Middle frontal gyrus (tissue), 1 donor: ENCODE measurements around the gene ADARB2.

Source experiments
- DNase-seq: peaks from one replicate; pipeline ENCODE4 v3.0.0-alpha.2; 2015; ENCODE audit warnings: low spot score; ENCODE audit errors: extremely low spot score

Gene ADARB2

DNA sequence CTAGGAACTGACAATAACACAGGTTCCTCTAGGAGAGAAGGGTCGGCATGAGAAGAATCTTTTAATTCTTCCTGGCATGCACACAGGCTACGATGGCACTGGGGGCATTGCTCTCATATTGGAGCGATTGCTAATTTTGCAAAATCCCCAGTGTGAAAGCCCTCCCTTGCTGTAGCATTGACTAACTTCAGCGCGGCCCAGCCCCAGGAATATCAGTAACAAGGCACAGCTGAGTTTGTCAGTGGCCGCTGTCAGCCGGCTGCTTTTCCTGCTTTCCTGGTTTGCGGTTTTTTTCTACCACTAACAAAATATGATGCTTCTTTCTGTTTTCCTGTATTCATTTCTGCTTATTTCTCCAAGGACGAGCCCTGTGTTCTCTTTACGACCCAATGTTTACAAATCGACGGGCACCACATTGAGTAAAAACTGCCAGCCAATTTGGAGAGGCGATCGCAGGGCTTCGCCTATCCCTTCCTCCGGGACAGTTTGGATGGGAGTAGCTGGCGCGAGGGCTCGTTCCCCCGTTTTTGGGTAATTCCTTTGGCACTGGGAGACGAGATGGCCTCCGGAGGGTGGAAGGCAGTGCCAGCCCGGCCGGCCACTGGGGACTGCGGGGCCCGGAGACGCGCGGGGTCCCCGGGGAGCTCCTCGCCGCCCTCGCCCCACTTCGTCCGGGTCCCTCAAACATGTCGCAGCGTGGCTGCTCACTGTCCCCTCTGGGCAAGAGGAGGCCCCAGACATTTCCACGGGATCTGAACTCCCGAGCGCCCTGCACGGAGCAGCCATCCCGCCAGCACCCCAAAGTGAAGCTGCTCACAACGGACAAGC, 967 bp downstream of the ADARB2 start:
- no peak for DNase-seq

DNA sequence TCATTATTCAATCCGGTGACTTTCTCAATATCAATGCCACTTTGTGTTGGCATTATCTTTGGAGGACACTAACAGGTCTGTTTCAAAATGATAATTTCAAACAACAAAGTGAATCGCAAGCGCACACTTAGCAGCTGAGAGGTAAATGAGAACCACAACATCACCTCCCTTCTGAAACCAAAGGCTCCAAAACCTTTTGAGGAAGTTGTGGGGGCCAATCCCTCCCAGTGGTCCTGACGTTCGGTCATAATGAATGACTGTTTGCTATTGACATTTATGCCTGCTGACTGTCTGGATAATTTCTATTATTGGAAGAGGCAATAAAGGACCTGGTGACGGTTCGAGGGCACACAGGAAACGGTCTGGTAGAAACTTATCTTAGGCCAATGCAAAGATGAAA, 1.8 kb downstream of the ADARB2 start:
- no peak for DNase-seq

DNA sequence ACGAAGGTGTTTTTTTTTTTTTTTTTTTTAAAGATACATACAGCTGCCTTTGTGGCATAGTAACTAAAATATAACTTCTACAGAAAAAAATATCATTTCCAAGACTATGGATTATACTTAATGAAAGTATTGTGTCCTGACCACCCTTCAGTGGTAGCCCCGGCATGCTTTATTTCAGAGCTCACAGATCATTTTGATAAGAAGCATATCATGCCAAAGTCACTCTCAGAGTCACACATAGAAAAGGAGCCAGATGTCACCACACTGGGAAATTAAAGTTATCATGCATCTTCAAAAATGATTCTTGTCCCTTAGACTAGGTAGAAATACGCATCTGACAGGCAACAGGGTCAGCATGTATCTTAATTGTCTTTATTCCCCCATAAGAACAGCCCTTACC, 3.0 kb downstream of the ADARB2 start:
- no peak for DNase-seq

DNA sequence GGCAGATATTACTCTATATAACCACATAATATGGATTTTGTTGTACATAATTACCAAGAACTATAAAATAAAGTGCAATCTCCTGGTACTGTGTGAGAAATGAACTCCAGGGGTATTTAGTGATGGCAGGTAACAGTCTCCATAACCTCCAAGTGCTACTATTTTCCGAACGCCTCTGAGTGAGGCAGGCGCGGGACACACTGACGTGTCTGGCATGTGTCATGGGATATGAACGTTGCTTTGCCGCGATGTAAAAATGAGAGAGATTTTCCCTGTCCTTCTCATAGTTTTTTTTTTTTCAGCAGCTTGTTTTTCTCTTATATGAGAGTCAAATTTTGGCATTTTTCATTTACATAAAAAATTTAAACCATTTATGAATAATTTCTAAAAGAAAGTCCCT, 3.6 kb downstream of the ADARB2 start:
- no peak for DNase-seq

DNA sequence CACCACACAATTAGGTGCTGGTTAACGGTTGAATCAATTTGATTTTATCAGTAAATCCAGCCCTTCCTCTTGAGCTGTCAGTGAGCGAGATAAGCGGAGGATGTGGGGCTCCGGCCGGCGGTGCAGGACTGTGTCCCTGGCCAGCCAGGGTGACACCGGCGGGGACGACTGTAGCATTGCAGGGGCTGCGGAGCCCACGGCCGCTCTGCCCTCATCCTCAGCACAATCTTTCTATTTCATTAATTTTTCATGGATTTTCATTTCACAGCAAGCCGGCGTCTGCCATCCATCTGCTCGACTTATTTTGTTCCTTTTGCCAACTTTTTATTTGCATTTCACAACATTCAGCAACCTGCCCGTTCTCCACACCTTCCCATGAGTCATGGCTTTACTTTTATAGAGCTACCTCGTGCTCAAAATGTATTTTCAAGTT, 4.7 kb downstream of the ADARB2 start:
- DNase-seq = no peak

DNA sequence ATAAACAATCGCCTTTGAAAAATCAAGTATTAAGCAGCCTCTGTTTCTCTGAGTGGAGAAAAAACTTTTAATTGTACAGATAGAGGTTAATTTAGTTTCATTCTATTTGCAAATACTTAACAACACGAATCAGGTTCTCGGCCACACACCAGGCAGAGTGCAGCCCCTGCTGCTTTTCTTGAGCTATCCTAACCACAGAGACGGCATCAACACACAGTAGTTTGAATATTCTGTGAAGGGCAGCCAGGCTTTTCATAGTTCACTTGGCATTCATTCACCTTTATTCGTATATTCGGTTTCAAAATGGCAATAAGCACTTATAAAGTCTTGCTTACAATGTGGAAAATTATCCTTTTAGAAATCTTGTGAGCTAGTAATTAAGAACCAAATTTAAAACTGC, 5.7 kb downstream of the ADARB2 start:
- no peak for DNase-seq

DNA sequence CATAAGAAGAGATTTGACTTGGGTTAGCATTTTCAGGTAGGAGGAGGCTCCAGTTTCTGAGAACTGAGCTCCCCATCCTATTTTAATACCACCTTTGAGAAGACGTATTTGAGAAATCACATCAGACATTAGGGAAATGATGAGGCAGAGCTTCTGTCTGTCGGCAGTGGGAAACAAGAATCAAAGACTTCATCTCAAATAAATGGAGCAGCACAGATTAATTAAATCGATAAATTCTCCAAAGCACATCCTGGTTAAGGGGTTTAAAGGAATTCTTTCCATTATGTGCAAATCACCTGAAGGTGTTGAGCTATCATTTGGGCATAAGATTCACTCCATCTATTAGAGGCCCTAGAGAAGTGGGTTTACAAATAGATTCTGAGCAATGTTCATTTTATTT, 7.6 kb downstream of the ADARB2 start:
- no peak for DNase-seq

DNA sequence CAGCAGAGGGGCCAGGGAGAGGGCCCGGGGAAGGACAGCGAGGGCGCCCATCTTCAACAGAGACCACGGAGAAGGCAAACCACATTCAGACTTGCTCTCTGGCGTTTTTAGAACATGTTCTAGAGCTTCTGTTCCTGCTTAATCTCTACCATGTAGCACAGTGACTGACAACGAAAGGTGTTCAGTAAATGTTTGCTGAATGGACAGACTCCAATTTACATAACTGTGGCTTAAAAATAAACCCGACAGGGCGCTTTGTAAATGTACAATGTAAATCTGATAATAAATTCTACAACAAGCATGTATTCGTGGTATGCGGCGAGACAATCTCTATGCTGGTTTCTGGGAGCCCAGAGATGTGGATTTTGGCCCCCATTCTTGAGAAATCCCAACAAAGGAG, 10.5 kb downstream of the ADARB2 start:
- DNase-seq = no peak

DNA sequence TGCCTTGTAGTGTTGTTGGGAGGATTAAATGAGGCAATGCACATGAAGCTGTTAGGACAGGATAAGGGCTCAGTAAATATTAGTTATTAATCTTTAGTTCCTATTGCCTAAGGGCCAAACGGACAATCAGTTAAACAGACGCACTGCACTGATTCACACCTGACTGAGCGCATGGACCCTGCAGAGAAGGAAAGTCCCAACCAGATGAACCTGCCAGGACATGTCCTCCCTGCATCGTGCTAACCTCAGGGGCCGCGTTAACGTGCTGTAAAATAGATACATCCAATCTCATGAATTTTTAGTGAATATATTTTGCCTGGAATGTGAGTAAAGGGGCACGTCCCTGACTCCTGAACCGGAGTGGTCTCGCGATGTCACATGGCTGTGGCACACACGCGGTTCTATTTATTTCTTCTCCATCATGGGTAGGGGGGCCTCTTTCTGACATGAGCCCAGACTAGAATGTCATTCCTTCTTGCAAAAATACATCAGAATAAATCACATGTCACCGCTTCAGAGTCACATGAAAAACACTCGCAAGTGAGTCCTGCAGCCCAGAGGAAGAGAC, 12.3 kb downstream of the ADARB2 start:
- DNase-seq = no peak

DNA sequence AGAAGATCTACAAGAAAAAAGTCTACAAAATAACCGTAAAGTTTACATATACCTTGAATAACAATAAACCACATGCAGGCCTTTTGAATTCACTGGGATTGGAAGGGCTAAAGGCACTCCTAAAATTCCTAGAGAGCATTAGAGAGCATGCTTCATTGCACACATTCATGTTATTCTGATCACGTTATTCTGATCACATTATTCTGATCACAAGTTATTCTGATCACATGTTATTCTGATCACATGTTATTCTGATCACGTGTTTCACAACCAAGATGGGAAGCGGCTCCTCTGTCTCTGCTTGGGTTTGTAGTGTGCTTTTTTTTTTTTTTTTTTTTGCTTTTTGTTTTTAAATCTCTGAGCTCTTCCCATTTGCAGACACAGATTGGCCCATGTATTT, 20.5 kb downstream of the ADARB2 start:
- DNase-seq = no peak

DNA sequence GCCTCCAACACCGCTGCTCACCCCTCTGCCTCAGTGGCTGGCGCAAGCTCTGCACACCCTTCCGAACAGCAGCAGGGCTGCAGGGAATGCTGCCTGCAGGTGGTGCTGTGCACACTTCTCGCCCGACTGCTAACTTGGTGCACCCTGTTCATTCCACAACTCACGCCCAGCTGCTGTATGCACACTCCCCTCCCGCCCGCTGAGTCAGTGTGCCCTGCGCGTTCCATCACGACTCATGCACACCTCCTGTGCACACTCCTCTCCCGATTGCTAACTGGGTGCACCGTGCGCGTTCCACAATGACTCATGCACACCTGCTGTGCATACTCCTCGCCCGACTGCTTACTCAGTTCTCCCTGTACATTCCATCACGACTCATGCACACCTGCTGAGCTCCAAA, 21.5 kb downstream of the ADARB2 start:
- DNase-seq = no peak

DNA sequence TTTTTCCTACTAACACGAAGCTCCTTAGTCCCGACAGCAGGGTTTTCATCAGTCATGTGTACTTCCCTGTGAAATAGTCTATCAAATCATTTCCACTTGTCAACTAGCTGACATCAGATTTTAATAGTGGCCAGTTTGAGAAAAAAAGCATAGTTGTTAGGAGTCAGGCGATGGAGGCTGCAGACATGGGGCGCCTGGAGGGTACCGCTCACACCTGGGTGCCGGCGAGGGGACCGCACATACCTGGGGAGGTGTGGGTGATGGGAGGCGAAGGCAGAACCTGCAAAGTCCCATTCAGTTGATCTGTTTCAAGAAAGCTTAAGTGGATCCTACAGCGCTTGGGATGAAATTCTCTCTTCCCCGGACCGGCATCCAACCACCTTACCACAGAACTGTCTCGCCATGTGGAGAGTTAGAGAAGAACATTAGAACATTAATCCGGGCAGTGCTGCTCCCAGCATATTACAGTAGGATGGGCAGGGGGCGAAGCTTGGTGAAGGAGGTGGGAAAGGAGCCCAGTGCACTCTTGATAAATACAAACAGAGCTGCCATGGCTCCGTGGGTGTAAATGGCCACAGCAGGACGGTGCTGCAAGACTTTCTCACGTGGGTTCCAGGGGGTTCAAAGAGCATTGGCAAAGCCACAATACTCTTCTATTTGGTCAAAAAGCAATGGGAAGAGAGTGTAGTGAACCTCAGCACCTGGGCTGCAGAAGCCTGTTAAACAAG, 24.2 kb downstream of the ADARB2 start:
- no peak for DNase-seq

DNA sequence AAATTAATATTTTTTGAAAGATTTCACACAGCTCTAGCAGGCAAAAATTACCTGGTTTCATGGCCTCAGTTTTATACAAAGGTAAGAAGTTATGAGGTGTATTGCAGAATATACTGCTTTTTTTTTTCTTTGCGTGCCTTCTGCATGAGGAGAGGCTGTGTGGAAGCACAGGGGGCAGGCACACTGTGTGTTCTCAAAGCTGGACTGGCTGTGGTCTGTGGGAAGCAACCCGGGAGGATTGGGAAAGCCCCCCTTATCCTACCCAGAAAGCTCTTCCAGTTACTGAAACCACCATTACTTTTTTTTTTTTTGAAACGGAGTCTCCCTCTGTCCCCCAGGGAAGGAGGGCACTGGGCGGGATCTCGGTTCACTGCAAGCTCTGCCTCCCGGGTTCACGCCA, 25.0 kb downstream of the ADARB2 start:
- no peak for DNase-seq

DNA sequence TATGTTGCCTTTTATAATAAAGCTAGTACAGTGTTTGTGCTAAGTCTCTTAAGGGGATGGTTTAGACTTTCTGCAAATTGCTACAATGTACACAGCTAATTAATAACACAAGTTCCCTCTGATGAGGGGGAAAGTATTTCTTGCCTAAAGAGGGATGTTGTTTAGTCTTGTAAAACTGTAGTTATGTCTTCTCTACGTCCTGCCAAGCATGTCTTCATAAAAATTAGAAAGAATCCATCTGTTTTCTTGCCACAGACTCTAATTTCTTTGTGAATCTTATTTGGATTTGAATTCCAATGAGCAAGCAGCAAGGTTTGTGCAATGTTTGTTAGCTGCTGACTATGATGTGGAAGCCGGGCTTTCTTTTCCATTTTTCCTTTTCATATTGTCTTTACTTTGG, 28.2 kb downstream of the ADARB2 start:
- no peak for DNase-seq

DNA sequence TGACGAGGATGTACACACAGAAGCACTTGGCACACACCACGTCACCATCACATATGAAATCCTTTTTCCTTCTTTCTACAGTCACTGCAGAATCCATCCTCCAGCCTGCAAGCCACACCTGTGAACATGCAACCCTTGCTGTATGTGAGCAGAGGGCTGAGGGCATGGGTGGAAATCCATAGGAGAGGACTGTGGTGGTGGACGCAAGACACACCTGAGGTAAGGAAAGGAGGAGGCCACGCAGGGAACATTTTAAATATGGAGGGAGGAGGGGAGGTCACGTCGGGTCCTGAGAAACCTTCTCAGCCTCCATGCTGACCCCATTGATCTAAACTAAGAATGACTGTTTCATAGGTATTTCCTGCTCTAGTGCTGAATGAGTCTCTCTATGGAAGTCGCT, 28.6 kb downstream of the ADARB2 start:
- DNase-seq = no peak

DNA sequence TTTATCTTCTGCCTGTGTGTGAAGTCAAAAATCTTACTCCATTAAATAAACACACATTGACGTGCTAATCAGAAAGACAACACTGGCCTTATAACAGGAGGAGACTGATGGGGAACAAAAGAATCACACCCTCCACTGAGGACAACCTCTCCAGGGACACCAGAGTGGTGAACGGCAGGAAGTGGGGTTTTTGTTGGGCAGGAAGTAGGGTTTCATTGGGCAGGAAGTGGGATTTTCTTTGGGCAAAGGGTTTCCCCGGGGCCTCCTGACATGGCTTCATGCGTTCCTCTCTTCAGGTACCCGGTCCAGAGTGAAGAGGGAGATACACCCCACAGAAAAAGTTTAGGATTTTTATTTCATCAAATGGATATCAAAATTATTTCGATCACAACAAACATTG, 30.6 kb downstream of the ADARB2 start:
- DNase-seq = no peak

DNA sequence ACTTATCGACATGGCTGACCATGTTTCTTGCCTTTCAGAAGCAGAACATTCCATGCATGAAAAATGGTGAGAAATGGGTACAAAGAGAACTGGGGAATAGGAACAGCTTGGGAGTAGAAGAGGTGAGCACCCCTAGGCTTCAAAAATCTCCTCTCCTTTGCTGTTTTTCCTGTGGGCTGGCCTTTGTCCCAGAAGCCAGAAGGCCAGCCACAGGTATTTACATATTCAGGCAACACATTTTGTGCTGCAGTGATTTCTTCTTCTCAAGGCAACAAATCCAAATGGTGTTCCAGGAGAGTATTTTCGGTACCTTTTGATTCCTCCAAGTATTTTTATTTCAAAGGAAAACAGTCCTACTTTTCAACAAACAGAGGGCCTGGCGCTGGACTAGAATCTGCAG, 31.1 kb downstream of the ADARB2 start:
- no peak for DNase-seq

DNA sequence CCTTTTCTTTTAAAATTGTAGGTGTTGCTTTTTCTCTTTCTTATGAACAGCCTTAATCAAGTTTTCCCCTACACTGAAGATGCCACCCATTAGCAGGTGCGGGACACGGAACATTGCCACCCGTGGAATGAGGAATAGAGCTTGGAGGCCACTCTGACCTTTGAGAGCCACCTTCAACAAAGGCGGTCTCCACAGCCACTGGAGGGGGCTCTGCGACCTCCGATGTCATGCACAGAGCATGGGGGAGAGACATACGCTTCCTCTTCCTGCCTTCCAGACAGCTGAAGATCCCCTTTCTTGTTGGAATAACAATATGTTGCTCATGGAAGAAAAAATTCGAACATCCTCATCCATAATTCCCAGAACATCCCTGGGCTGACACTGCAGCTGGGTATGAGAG, 39.1 kb downstream of the ADARB2 start:
- no peak for DNase-seq

DNA sequence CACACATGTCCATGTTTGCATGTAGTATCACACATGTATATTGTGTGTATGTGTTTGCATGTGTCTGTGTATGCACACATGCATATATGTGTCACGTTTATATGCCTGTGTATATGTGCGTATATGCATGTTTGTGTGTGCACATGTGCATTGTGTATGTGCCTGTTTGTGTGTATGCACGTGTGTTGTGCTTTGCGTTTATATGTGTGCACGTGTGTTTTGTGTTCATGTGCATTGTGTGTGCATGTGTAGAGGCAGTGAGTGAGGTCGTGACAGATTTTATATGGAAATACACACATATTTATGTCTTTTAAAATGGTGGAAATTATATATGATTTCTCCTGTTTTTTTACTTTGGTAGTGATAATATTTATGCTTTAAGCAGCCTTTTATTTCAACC, 41.2 kb downstream of the ADARB2 start:
- no peak for DNase-seq

DNA sequence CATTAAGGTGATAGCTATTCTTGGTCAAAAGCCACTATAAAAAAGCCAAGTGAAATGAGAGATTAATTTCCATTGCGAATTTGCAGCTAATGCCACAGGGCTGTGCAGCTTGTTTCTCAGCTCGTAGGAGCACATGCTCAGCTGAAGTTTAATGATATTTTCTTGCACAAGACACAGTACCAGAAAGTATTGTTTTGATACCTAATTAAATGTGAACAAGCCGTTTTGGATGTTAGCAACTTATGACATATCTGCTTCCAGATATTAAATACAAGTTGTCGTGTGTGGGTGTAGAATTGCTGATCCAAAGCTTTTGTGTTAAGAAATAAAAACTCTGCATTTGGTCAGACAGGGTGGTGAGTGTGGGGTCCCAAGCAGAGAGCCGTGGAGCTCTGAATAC, 47.2 kb downstream of the ADARB2 start:
- no peak for DNase-seq

DNA sequence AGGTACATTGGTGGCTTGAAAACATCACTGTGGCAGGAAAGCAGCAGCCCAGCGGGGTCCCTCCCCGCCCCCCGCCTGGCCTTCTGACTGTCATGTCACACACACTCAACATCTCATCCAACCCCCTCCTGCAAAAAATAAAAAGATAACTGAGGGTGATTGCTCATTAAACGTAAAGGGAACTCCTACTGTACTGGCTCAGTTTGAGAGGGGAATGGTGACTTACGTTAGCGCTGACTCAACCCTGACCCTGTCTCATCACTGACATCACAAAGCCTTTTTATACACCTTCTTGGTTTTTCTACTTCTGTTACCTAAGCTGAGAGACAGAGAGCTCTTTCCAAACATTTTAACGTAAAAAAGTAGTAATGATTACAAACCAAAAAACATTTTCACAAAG, 48.8 kb downstream of the ADARB2 start:
- DNase-seq = no peak

DNA sequence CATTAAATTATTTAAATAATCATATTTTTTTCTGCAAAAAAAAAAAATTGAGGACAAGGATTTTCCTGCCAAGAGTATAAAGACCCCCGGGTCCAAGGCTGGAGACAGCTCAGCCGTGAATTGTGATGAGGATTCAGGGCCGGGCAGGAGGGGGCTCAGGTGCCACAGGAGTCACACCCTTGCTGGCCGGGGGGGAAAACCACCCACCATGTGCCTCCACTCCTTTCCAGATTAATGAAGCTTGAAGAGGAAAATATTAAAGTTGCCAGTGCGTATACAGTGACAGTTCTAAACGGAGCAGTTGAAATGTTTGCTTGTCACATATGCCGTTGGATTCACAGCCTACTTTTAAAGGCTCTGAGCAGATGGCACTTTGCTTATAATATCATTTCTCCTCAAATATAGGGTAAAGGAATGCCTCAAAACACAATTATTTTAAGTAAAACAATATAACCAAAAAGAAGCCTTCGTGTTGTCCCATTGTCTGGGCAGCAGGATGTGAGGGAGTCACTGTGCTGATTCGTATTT, 49.6 kb downstream of the ADARB2 start:
- DNase-seq = no peak
